ENCODE results near the gene RCAN1.
A peak's percentile ranks its signal among the peaks of the same experiment; 100 is the strongest.

DNA sequence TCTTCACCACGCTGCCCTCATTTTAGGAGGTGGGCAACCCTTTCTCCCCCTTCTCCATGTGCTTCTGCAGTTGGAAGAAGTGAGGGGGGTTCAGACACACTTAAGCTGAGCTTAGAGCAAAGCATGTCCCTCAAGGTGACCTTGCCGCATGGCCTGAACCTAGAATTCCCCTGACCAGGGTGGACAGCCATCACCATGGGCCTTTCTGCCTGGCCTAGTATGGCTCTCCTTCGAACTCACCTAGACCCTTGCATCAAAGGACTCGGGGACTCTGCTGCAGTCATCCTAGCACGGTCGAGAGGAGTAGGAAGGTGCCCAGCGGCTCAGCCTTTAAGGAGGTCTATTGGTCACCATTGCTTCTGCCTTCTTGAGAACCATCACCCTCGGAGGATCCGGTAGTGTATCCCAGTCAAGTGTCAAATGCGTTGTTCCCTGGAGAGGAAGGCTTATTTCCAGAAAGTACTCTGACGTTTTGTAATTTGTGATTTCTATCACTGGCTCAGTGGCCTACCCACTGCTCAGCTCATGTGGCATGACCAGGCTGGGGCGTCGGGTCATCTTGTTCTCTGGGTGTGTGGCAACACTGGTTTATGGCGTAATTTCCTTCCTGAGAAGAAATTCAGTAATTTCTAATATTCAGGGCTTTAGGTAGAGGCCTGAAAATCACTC lies 103.0 kb downstream of the RCAN1 start, which contains the start of gene KCNE1:
- TF ChIP-seq, protein P1, sequence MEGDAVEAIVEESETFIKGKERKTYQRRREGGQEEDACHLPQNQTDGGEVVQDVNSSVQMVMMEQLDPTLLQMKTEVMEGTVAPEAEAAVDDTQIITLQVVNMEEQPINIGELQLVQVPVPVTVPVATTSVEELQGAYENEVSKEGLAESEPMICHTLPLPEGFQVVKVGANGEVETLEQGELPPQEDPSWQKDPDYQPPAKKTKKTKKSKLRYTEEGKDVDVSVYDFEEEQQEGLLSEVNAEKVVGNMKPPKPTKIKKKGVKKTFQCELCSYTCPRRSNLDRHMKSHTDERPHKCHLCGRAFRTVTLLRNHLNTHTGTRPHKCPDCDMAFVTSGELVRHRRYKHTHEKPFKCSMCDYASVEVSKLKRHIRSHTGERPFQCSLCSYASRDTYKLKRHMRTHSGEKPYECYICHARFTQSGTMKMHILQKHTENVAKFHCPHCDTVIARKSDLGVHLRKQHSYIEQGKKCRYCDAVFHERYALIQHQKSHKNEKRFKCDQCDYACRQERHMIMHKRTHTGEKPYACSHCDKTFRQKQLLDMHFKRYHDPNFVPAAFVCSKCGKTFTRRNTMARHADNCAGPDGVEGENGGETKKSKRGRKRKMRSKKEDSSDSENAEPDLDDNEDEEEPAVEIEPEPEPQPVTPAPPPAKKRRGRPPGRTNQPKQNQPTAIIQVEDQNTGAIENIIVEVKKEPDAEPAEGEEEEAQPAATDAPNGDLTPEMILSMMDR (IDR thresholded peaks at IDR 0.05; ENCODE audit: low read depth, low read length, missing input control): no peak
- TF ChIP-seq, protein P2, sequence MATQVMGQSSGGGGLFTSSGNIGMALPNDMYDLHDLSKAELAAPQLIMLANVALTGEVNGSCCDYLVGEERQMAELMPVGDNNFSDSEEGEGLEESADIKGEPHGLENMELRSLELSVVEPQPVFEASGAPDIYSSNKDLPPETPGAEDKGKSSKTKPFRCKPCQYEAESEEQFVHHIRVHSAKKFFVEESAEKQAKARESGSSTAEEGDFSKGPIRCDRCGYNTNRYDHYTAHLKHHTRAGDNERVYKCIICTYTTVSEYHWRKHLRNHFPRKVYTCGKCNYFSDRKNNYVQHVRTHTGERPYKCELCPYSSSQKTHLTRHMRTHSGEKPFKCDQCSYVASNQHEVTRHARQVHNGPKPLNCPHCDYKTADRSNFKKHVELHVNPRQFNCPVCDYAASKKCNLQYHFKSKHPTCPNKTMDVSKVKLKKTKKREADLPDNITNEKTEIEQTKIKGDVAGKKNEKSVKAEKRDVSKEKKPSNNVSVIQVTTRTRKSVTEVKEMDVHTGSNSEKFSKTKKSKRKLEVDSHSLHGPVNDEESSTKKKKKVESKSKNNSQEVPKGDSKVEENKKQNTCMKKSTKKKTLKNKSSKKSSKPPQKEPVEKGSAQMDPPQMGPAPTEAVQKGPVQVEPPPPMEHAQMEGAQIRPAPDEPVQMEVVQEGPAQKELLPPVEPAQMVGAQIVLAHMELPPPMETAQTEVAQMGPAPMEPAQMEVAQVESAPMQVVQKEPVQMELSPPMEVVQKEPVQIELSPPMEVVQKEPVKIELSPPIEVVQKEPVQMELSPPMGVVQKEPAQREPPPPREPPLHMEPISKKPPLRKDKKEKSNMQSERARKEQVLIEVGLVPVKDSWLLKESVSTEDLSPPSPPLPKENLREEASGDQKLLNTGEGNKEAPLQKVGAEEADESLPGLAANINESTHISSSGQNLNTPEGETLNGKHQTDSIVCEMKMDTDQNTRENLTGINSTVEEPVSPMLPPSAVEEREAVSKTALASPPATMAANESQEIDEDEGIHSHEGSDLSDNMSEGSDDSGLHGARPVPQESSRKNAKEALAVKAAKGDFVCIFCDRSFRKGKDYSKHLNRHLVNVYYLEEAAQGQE (IDR thresholded peaks at IDR 0.05): peak; percentile 28
- TF ChIP-seq RAD21 (IDR thresholded peaks at IDR 0.05) (peak; percentile 28 to 29), SP1 (IDR thresholded peaks at IDR 0.05) (peak; percentile 57), GABPA (IDR thresholded peaks at IDR 0.05 in 1 of 2, conservative IDR thresholded peaks at IDR 0.05 in 1 of 2) (peak in 1 of 2 donors; percentile 63), TAF1 (conservative IDR thresholded peaks at IDR 0.05) (no peak)
- TF ChIP-seq, protein P3, sequence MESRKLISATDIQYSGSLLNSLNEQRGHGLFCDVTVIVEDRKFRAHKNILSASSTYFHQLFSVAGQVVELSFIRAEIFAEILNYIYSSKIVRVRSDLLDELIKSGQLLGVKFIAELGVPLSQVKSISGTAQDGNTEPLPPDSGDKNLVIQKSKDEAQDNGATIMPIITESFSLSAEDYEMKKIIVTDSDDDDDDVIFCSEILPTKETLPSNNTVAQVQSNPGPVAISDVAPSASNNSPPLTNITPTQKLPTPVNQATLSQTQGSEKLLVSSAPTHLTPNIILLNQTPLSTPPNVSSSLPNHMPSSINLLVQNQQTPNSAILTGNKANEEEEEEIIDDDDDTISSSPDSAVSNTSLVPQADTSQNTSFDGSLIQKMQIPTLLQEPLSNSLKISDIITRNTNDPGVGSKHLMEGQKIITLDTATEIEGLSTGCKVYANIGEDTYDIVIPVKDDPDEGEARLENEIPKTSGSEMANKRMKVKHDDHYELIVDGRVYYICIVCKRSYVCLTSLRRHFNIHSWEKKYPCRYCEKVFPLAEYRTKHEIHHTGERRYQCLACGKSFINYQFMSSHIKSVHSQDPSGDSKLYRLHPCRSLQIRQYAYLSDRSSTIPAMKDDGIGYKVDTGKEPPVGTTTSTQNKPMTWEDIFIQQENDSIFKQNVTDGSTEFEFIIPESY (IDR thresholded peaks at IDR 0.05): no peak
- TF ChIP-seq, protein P4, sequence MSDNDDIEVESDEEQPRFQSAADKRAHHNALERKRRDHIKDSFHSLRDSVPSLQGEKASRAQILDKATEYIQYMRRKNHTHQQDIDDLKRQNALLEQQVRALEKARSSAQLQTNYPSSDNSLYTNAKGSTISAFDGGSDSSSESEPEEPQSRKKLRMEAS (IDR thresholded peaks at IDR 0.05): peak; percentile 87

Measured in liver (tissue), 3 donors.